NCI-H2029 (cell line): Measurements from ENCODE around the gene NABP1.
A peak's percentile ranks its signal among the peaks of the same experiment; 100 is the strongest.

Source experiments
- DNase-seq: peaks from one replicate; lab custom pipeline; 2025; lab: John Stamatoyannopoulos, UW

Gene NABP1

GRCh38 chr2:191680639-191681038 is 2.7 kb downstream of the NABP1 start:
- DNase-seq = no peak

DNA sequence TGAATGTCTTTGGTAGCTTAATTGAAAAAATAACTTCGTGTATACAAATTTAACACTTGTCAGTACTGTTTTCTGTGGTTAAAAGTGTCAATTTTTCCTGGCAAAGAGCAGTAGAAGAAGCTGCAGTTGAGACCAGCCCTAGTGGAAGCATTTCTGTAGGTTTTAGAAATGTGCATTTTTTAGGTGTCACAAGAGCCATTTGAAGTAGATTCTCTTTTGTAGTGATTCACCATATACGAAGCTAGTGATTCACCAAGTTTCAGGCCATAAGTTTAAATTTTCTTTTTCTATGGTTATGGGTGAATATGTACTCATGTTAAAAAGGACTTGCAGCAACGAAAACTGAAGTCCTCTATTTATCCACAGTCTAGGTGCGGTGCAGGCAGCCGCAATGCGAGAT is 4.2 kb downstream of the NABP1 start:
- DNase-seq = no peak

DNA sequence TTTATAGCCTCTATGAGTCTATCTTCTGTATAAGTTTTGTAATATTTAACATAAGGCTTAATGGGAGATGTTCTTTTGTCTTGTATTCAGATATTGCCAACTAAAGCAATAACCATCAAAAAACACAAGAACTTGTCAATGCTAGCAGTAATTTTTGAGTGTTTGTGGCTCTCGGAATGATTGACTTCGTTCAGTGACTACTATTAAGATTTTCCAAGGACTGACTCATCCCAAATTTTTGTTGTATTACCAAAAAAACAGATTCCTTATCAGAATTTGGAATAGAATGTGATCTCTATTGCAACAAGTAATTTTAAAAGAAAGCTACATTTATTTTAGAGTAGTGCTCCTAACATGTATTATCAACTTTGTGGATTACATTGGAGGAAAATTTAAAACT is 8.1 kb downstream of the NABP1 start:
- DNase-seq = no peak

DNA sequence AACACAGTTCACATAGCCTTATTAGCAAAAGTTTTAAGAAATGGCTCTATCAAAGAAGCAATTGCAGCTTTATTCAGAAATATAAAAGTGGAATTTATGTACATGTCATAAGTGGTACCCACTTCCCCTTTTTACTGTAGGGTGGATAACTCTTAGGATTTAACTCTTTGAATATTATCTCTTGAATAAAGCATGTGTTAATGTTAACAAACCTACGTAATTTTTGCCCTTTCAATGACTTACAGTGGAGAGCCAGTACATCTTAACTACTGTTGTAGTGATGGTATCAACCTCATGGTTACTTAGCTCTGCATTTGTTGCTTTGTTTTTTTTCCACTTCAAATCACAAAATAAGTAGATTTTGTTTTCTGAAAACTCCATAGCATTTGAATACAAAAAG is 8.8 kb downstream of the NABP1 start:
- no peak for DNase-seq

DNA sequence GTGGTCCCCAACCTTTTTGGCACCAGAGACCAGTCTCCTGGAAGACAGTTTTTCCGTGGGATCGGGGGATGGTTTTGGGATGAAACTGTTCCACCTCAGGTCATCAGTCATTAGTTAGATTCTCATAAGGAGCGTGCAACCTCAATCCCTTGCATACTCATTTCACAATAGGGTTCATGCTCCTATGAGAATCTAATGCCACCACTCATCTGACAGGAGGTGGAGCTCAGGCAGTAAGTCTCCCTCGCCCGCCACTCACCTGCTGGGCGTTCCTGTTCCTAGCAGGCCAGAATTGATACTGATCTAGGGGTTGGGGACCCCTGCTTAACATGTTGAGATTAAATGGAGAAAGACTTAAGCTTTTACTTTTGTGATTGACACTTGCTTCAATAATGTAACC is 9.9 kb downstream of the NABP1 start:
- DNase-seq = no peak

DNA sequence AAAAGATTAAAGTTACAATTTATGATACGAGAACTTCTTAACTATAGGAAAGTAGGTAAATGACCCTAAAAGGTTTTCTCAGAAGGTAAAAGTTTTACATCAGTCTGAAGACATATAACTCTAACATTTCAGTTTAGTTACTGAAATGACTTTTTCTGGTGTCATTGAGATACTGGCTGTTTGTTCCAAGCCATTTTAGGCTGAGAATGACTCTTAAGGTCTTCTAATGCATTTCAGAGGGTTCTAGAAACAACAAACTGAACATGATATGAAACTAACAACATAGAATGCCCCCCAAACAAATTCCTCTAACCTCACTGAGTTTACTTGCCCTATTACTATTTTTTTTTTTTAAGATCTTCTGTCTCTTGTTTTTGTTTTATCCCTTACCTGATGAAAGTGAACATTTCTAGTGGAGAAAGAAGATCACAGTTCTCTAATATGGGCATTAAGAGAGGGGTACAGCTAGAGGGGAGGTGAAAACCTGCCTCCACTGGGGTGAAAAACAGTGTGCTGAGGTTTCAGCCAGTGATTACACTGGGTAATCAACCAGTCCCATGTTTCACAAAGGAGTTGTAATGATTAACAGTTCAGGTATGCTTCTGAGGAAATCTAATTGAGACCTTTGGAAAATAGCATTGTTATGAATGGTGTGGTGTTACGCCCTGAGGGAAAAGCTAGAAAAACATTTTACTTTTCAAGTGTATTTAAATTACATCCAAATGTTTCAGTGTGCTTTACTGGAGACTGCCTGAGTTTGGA is 11.2 kb downstream of the NABP1 start:
- no peak for DNase-seq

DNA sequence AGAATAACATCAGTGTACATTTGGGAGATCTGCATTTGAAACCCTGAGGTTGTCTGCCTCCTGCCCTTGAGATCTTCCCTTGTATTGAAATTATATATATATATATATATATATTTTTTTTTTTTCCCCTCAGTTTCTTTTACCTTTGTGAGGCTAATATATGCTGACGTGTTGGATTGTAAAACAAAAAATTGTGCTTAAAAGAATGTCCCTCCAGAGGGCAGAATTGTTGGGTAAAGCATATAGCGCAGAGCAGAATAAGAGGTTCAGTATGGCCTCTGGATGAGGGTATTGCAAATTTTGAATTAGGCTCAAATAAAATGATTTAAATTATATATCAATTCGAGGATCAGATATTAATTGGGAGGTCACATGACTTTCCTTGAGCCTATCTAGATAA is 12.4 kb downstream of the NABP1 start:
- no peak for DNase-seq

- peak; percentile 41 for DNase-seq
Observed at GRCh38 chr2:191691016-191691735, 13.2 kb downstream of the NABP1 start.

DNA sequence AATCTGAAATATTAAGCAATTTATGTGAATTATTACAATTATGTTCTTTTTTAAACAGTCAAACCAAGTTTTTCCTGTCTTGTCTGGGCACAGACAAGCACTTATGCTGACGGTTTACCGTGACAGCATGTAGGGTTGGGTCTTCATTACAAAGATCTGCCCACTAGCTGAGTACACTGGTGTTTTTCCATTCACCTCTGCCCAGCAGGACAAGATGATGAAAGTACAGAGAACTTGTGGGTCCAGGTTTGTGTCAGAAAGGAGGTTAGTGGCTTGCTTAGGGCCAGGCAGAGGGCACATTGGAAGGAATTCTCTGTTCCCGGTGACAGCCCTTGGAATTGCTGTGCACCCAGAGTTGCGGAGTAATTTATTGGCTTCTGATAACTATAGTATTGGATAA is 14.0 kb downstream of the NABP1 start:
- no peak for DNase-seq

- no peak for DNase-seq
Observed at GRCh38 chr2:191692502-191693115, 14.7 kb downstream of the NABP1 start.

DNA sequence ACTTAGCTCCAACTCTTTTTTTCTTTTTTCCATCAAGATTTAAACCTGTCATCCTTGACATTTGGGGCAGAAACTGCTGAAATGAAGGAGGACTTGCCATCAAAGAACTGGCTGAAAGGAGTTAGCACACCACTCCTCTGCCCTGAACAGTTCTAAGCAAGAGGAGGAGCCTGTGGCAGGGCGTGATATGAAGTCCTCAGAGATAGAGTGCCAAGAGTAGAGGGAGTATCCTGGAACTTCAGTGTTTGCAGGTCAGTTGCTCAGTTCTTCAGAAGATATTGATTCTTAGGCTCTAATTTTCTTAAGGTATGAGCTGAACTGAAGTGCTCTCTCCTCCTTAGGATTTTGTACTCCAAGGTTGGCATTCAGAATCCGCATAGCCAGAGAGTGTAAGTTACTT is 15.2 kb downstream of the NABP1 start:
- DNase-seq = no peak

GRCh38 chr2:191693778-191694177 is 15.8 kb downstream of the NABP1 start:
- DNase-seq = no peak

GRCh38 chr2:191696001-191696400 is 18.1 kb downstream of the NABP1 start:
- peak; percentile 90 for DNase-seq

- DNase-seq = no peak
Observed at GRCh38 chr2:191696966-191697365, 19.0 kb downstream of the NABP1 start.

- no peak for DNase-seq
Observed at GRCh38 chr2:191697870-191698269, 19.9 kb downstream of the NABP1 start.

- no peak for DNase-seq
Observed at GRCh38 chr2:191699341-191699945, 21.5 kb downstream of the NABP1 start.

DNA sequence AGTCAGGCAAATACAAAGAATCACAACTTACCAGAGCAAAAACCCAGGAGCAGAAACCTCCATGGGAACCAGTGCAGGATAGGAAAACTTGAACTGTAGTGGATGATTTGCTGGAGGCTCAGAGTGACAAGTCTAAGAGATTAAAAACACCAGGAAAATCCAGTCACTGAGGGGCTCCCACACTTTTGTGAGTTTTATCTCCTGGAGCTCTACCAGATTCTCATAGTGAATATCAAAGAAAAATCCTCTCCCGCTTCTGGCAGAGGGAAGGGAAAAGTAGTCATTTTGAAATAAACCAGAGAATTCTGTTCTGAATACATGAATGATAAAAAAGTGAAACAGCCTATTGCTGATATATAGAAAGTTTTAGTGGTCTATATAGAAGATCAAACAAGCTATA is 23.1 kb downstream of the NABP1 start:
- no peak for DNase-seq

DNA sequence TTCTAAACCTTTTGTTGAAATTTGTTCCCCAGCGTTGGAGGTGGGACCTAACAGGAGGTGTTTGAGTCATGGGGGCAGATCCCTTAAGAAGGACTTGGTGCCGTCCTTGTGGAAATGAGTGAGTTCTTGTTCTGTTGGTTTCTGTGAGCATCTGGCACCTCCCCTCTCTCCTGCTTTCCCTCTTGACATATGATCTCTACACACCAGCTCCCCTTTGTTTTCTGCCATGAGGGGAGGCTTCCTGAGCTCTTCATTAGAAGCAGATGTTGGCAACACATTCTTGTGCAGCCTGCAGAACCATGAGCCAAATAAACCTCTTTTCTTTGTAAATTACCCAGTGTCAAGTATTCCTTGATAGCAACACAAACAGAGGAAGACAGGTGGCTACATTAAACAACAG is 23.8 kb downstream of the NABP1 start:
- DNase-seq = peak; percentile 90

DNA sequence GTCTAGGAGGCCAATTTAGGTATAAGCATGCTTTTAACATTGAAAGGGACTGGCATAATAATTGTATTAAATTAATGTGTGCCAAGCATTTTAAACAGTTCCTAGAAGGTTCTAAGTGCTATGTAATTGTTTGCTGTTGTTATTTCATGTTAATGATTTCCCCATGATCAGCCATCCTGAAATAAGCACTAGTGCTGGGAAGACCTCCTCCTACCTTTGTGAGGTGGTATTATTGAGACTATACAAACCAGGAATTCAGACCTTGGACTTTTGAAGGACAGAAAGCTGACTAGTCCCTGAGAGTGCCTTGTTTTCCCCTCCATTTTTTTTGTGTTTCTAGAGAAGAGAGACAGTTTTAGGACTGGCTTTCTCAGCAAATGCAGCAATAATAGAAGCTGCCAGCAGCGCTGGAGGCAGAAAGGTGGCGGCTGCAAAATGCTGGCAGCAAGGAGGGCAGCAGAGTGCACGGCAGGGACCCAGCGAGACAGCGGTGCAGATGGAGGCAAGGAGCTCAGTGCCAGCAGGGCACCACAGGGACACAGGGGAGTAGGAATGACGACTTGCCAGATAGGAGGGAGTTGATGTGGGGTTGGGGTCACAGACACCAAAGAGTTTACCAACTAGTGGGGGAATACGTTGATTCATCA is 25.3 kb downstream of the NABP1 start:
- peak; percentile 47 for DNase-seq

- DNase-seq = no peak
Observed at GRCh38 chr2:191705084-191705483, 27.1 kb downstream of the NABP1 start.

GRCh38 chr2:191705701-191706100 is 27.8 kb downstream of the NABP1 start:
- no peak for DNase-seq

DNA sequence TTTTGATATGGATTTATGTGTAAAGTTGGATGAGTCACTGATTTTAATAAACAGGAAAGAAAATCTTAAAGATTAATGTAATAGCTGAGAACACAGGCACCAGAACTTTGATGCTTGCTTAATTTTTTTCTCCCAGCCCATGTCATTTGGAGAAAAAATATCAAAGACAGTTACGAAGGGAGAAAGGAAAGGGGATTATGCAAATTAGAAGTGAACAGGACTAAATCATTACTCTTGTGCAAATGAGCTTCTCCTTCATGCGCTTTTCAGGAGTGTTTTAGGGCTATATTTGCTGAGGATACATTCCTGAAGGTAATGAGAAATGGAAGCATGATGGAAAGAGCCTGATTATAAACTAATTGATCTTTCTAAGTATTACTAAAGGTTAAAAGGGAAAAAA is 28.9 kb downstream of the NABP1 start:
- DNase-seq = no peak
